GM21825 (cell line): ENCODE measurements around the gene COL28A1.

Experiments used
- ATAC-seq: cut with Tn5 transposase; IDR thresholded peaks from one replicate; pipeline ENCODE4 v1.9.1; 2021; ENCODE audit warnings: mild to moderate bottlenecking, moderate library complexity; ENCODE audit not compliant: unreplicated experiment

The COL28A1 gene

GRCh38 chr7:7347045-7347444 lies 188.6 kb downstream of the COL28A1 start:
- ATAC-seq, result no peak

GRCh38 chr7:7344583-7344982 lies 191.1 kb downstream of the COL28A1 start:
- ATAC-seq, result no peak

GRCh38 chr7:7335909-7336308 lies 199.8 kb downstream of the COL28A1 start:
- no peak for ATAC-seq

GRCh38 chr7:7335215-7335614 lies 200.5 kb downstream of the COL28A1 start:
- ATAC-seq, result no peak

- no peak for ATAC-seq
Observed at GRCh38 chr7:7333610-7334009, 202.1 kb downstream of the COL28A1 start.

- no peak for ATAC-seq
Observed at GRCh38 chr7:7331523-7331922, 204.2 kb downstream of the COL28A1 start.

GRCh38 chr7:7330997-7331396 lies 204.7 kb downstream of the COL28A1 start:
- ATAC-seq, result no peak

- no peak for ATAC-seq
Observed at GRCh38 chr7:7329326-7329725, 206.3 kb downstream of the COL28A1 start.

- no peak for ATAC-seq
Observed at GRCh38 chr7:7327423-7327822, 208.2 kb downstream of the COL28A1 start.

- ATAC-seq, result no peak
Observed at GRCh38 chr7:7324698-7325097, 211.0 kb downstream of the COL28A1 start.

- ATAC-seq, result no peak
Observed at GRCh38 chr7:7323921-7324320, 211.8 kb downstream of the COL28A1 start.

- ATAC-seq, result peak; percentile 71
Observed at GRCh38 chr7:7323352-7323751, 212.3 kb downstream of the COL28A1 start.

- ATAC-seq, result peak; percentile 91
Observed at GRCh38 chr7:7321681-7322080, 214.0 kb downstream of the COL28A1 start.

GRCh38 chr7:7318601-7319000 lies 217.1 kb downstream of the COL28A1 start:
- ATAC-seq, result no peak

- no peak for ATAC-seq
Observed at GRCh38 chr7:7317850-7318249, 217.8 kb downstream of the COL28A1 start.

GRCh38 chr7:7315851-7316250 lies 219.8 kb downstream of the COL28A1 start:
- no peak for ATAC-seq

GRCh38 chr7:7312323-7312722 lies 223.3 kb downstream of the COL28A1 start:
- ATAC-seq, result no peak

GRCh38 chr7:7311001-7311400 lies 224.7 kb downstream of the COL28A1 start:
- no peak for ATAC-seq

- ATAC-seq, result no peak
Observed at GRCh38 chr7:7309203-7309602, 226.5 kb downstream of the COL28A1 start.
